Adipose tissue (tissue), 3 donors: ENCODE results near the gene PRCP. TPM values are rescaled to one million over a fixed set of nuclear protein-coding genes. Genes with fewer than 3 reads are reported as not detected.

Experiments
- H3K27ac ChIP-seq: one replicate; pipeline ENCODE4 v1.5.1; 2013; ENCODE audit warnings: low read depth, low read length
- WGBS, 3 donors: extraction: QIAGEN DNeasy Blood & Tissue Kit; methylation state at CpG; one replicate each; pipeline ENCODE4 v1.1.7; 2013; 5-methylcytosine and 5-hydroxymethylcytosine counted together
- polyA plus RNA-seq, 3 donors: library from polyadenylated mRNA; stranded (reverse); fragments of 200-250 nt; gene quantifications; one replicate each; pipeline ENCODE4 v1.2.3, GENCODE V29; 2013
- donor health status: healthy with polysubstance abuse.
- donor health status: Bipolar disorder and iron deficiency.
- donor health status: healthy.

PRCP gene
- polyA plus RNA-seq, 3 donors, result 18.0 to 54.3 (median 34.8) TPM

- 82 to 85% (median 85%) methylated on average over 7 of the region's 7 CpGs for WGBS, 3 donors
These were observed 54.6 kb downstream of the PRCP start for GRCh38 chr11:82845356-82846353.

GRCh38 chr11:82843057-82843795 is 57.0 kb downstream of the PRCP start:
- 78 to 89% (median 86%) methylated on average over 6 of the region's 6 CpGs for whole genome bisulfite sequencing, 3 donors
- no peak overlapping the region for H3K27ac ChIP-seq

More at GRCh38 chr11:82845356-82846353, 54.6 kb downstream of the PRCP start:
- H3K27ac ChIP-seq, result no peak overlapping the region

- no peak overlapping the region for H3K27ac ChIP-seq
- 67 to 95% (median 93%) methylated on average over 2 of the region's 2 CpGs for WGBS, 3 donors
These were observed 58.2 kb downstream of the PRCP start for GRCh38 chr11:82842019-82842418.

- no peak overlapping the region for H3K27ac ChIP-seq
These were observed 62.6 kb downstream of the PRCP start for GRCh38 chr11:82837650-82838049.

GRCh38 chr11:82832983-82833382 is 67.2 kb downstream of the PRCP start:
- H3K27ac ChIP-seq, result no peak overlapping the region
- WGBS, 3 donors, result 84 to 94% (median 91%) methylated on average over 4 of the region's 4 CpGs

- no peak overlapping the region for H3K27ac ChIP-seq
- 35 to 75% (median 71%) methylated on average over 3 of the region's 3 CpGs for WGBS, 3 donors
These were observed 68.9 kb downstream of the PRCP start for GRCh38 chr11:82831364-82831763.

GRCh38 chr11:82830746-82831145 is 69.5 kb downstream of the PRCP start:
- H3K27ac ChIP-seq, result no peak overlapping the region
- WGBS, 3 donors, result 95 to 97% (median 97%) methylated on average over 1 of the region's 1 CpG

- WGBS, 3 donors, result 74 to 86% (median 86%) methylated on average over 1 of the region's 1 CpG
- no peak overlapping the region for H3K27ac ChIP-seq
These were observed 71.1 kb downstream of the PRCP start for GRCh38 chr11:82829101-82829500.

GRCh38 chr11:82828472-82828871 is 71.8 kb downstream of the PRCP start:
- no peak overlapping the region for H3K27ac ChIP-seq
- WGBS, 3 donors, result 96 to 98% (median 96%) methylated on average over 1 of the region's 1 CpG

GRCh38 chr11:82826526-82826925 is 73.7 kb downstream of the PRCP start:
- no peak overlapping the region for H3K27ac ChIP-seq

GRCh38 chr11:82823647-82824619 is 76.3 kb downstream of the PRCP start:
- 36 to 69% (median 44%) methylated on average over 2 of the region's 2 CpGs for WGBS, 3 donors
- no peak overlapping the region for H3K27ac ChIP-seq

GRCh38 chr11:82818409-82819043 is 81.7 kb downstream of the PRCP start:
- no peak overlapping the region for H3K27ac ChIP-seq
- WGBS, 3 donors, result 58 to 84% (median 82%) methylated on average over 10 of the region's 10 CpGs

- WGBS, 3 donors, result 46 to 61% (median 59%) methylated on average over 2 of the region's 2 CpGs
- no peak overlapping the region for H3K27ac ChIP-seq
These were observed 84.8 kb downstream of the PRCP start for GRCh38 chr11:82815406-82815805.

- WGBS, 3 donors, result 78 to 84% (median 80%) methylated on average over 4 of the region's 4 CpGs
- H3K27ac ChIP-seq, result no peak overlapping the region
These were observed 85.9 kb downstream of the PRCP start for GRCh38 chr11:82814379-82814778.

- 74 to 81% (median 79%) methylated on average over 8 of the region's 8 CpGs for WGBS, 3 donors
- no peak overlapping the region for H3K27ac ChIP-seq
These were observed 88.9 kb downstream of the PRCP start for GRCh38 chr11:82811369-82811768.

- 62 to 77% (median 69%) methylated on average over 3 of the region's 3 CpGs for WGBS, 3 donors
These were observed 89.5 kb downstream of the PRCP start for GRCh38 chr11:82810738-82811137.

GRCh38 chr11:82810326-82810725 is 89.9 kb downstream of the PRCP start:
- H3K27ac ChIP-seq, result no peak overlapping the region
- WGBS, 3 donors, result 50 to 56% (median 55%) methylated on average over 1 of the region's 1 CpG

More at GRCh38 chr11:82810738-82811137, 89.5 kb downstream of the PRCP start:
- H3K27ac ChIP-seq, result no peak overlapping the region

GRCh38 chr11:82807646-82808045 is 92.6 kb downstream of the PRCP start:
- WGBS, 3 donors, result 86 to 91% (median 87%) methylated on average over 3 of the region's 3 CpGs

More at GRCh38 chr11:82807646-82808045, 92.6 kb downstream of the PRCP start:
- H3K27ac ChIP-seq, result no peak overlapping the region
